Neural cell (in vitro differentiated cells): ENCODE data around the gene ENO3. TPM values are rescaled to one million over a fixed set of nuclear protein-coding genes. Genes with fewer than 3 reads are reported as not detected.

Experiments used
- H2AFZ ChIP-seq: fragments of 200-600, 300-800 bp; sonication (generic), shearing (Covaris generic); 2 replicates; pipeline ENCODE4 v1.6.0; 2014; ENCODE audit warnings: low read depth, mild to moderate bottlenecking, antibody characterized with exemption, low read length, moderate library complexity
- H3F3A ChIP-seq: fragments of 200-600 bp; shearing (Covaris generic); 2 replicates; pipeline ENCODE4 v1.6.1; 2016; ENCODE audit warnings: mild to moderate bottlenecking, moderate library complexity, mixed read lengths, antibody characterized with exemption, low read length; ENCODE audit not compliant: insufficient read depth, poor library complexity, severe bottlenecking
- H3K27ac ChIP-seq: fragments of 200-600, 300-800 bp; sonication (generic), shearing (Covaris generic); 2 replicates; pipeline ENCODE4 v1.5.1; 2014; ENCODE audit warnings: mild to moderate bottlenecking, low read length, moderate library complexity
- H3K27me3 ChIP-seq: fragments of 300-800, 200-600 bp; sonication (generic), shearing (Covaris generic); 2 replicates; pipeline ENCODE4 v1.6.0; 2014; ENCODE audit warnings: mild to moderate bottlenecking, low read depth, low read length, moderate library complexity; ENCODE audit not compliant: insufficient read depth
- H3K36me3 ChIP-seq: fragments of 300-800, 200-600 bp; sonication (generic), shearing (Covaris generic); 2 replicates; pipeline ENCODE4 v1.5.1; 2014; ENCODE audit warnings: mild to moderate bottlenecking, antibody characterized with exemption, low read length, moderate library complexity; ENCODE audit not compliant: insufficient read depth
- H3K4me2 ChIP-seq: fragments of 300-800, 200-600 bp; sonication (generic), shearing (Covaris generic); 2 replicates; pipeline ENCODE4 v1.6.0; 2014; ENCODE audit warnings: mild to moderate bottlenecking, low read length
- H3K4me3 ChIP-seq: fragments of 300-800, 200-600 bp; sonication (generic), shearing (Covaris generic); 2 replicates; pipeline ENCODE4 v1.5.1; 2014; ENCODE audit warnings: mild to moderate bottlenecking, low read length, moderate library complexity
- H3K79me2 ChIP-seq: fragments of 200-600 bp; shearing (Covaris generic); replicated peaks from 2 replicates; pipeline ENCODE4 v1.6.0; 2014; ENCODE audit warnings: mild to moderate bottlenecking, low read length, moderate library complexity; ENCODE audit not compliant: insufficient read depth
- H3K9ac ChIP-seq: fragments of 300-800, 200-600 bp; sonication (generic), shearing (Covaris generic); 2 replicates; pipeline ENCODE4 v1.6.1; 2016; ENCODE audit warnings: mild to moderate bottlenecking, low read length, mixed read lengths
- H3K9me2 ChIP-seq: fragments of 200-600 bp; shearing (Covaris generic); 2 replicates; pipeline ENCODE4 v1.6.1; 2016; ENCODE audit warnings: mild to moderate bottlenecking, low read length, mixed read lengths; ENCODE audit not compliant: insufficient read depth
- H3K9me3 ChIP-seq: fragments of 200-600, 300-800 bp; sonication (generic), shearing (Covaris generic); 2 replicates; pipeline ENCODE4 v1.6.1; 2016; ENCODE audit warnings: mild to moderate bottlenecking, mixed run types, low read length, moderate library complexity, mixed read lengths
- H4K20me1 ChIP-seq: fragments of 200-600 bp; shearing (Covaris generic); 2 replicates; pipeline ENCODE4 v1.6.1; 2016; ENCODE audit warnings: mild to moderate bottlenecking, mixed run types; ENCODE audit not compliant: insufficient read depth
- CTCF ChIP-seq: fragments of 450-650 bp; IDR thresholded peaks from 2 replicates; pipeline ENCODE4 v1.5.1; 2014; ENCODE audit warnings: antibody characterized with exemption, mild to moderate bottlenecking, moderate library complexity; ENCODE audit not compliant: poor library complexity, severe bottlenecking
- EP300 ChIP-seq: fragments of 450-650 bp; conservative IDR thresholded peaks from 2 replicates; pipeline ENCODE4 v1.6.1; 2014; ENCODE audit warnings: antibody characterized with exemption, mild to moderate bottlenecking, moderate library complexity; ENCODE audit not compliant: poor library complexity, severe bottlenecking
- EZH2 ChIP-seq: fragments of 200-600, 300-800 bp; shearing (Covaris generic), sonication (generic); IDR thresholded peaks from 2 replicates; pipeline ENCODE4 v1.6.1; 2014; ENCODE audit warnings: antibody characterized with exemption, low read length, borderline replicate concordance, mild to moderate bottlenecking; ENCODE audit not compliant: insufficient read depth, poor library complexity, severe bottlenecking
- MXI1 ChIP-seq: fragments of 450-650 bp; conservative IDR thresholded peaks from 2 replicates; pipeline ENCODE4 v1.6.1; 2014; ENCODE audit warnings: antibody characterized with exemption, mild to moderate bottlenecking; ENCODE audit not compliant: poor library complexity, severe bottlenecking
- POLR2AphosphoS5 ChIP-seq: IDR thresholded peaks from 2 replicates; pipeline ENCODE4 v1.6.1; 2012
- RAD21 ChIP-seq: fragments of 450-650 bp; conservative IDR thresholded peaks from 2 replicates; pipeline ENCODE4 v1.6.1; 2014; ENCODE audit warnings: antibody characterized with exemption, mild to moderate bottlenecking, moderate library complexity
- REST ChIP-seq: IDR thresholded peaks from 2 replicates; pipeline ENCODE4 v1.6.1; 2012; ENCODE audit warnings: borderline replicate concordance
- SMC3 ChIP-seq: fragments of 450-650 bp; conservative IDR thresholded peaks from 2 replicates; pipeline ENCODE4 v1.6.1; 2014; ENCODE audit warnings: antibody characterized with exemption, mild to moderate bottlenecking, moderate library complexity; ENCODE audit not compliant: poor library complexity
- TAF1 ChIP-seq: IDR thresholded peaks from 2 replicates; pipeline ENCODE4 v1.6.1; 2012; ENCODE audit warnings: low read depth
- polyA plus RNA-seq: library from polyadenylated mRNA; depleted of rRNA; stranded (reverse); fragments of >200 nt; gene quantifications from 2 replicates; pipeline ENCODE4 v1.2.3, GENCODE V29; 2014

The ENO3 gene
- polyA plus RNA-seq, 1 donor from 2014 or later: 2.3 TPM

GRCh38 chr17:4947010-4947410, 3.9 kb upstream of the ENO3 start:
- TF ChIP-seq EZH2 (no peak), SMC3 (no peak), EP300 (no peak), REST (no peak), POLR2AphosphoS5 (no peak), RAD21 (no peak), MXI1 (no peak), CTCF (no peak), TAF1 (no peak)
- H2AFZ ChIP-seq: no peak overlapping the region
- H3K9ac ChIP-seq: no peak overlapping the region
- no peak overlapping the region for H3K4me2 ChIP-seq
- no peaks in the 10 kb centered on the region for H3K36me3 ChIP-seq
- H3K27ac ChIP-seq: no peak overlapping the region
- H4K20me1 ChIP-seq: no peaks in the 10 kb centered on the region
- peaks cover 3% of the 10 kb centered on the region for H3K27me3 ChIP-seq
- peak overlapping the region; percentile 99 for H3K4me3 ChIP-seq
- H3K9me3 ChIP-seq: no peaks in the 10 kb centered on the region
- H3F3A ChIP-seq: no peaks in the 10 kb centered on the region
- no peaks in the 10 kb centered on the region for H3K9me2 ChIP-seq
- peaks cover 5% of the 10 kb centered on the region for H3K79me2 ChIP-seq

GRCh38 chr17:4947411-4948165, 3.3 kb upstream of the ENO3 start:
- peak overlapping the region; percentile 82 for H3K27ac ChIP-seq
- H3F3A ChIP-seq: no peaks in the 10 kb centered on the region
- no peak for TF ChIP-seq EZH2
- no peak for TF ChIP-seq TAF1
- TF ChIP-seq RAD21: no peak
- no peak for TF ChIP-seq SMC3
- no peak for TF ChIP-seq EP300
- no peak for TF ChIP-seq POLR2AphosphoS5
- no peak for TF ChIP-seq MXI1
- no peak for TF ChIP-seq CTCF
- TF ChIP-seq REST: no peak
- H3K36me3 ChIP-seq: no peaks in the 10 kb centered on the region
- peak overlapping the region; percentile 87 for H3K9ac ChIP-seq
- peaks cover 3% of the 10 kb centered on the region for H3K27me3 ChIP-seq
- H3K9me2 ChIP-seq: no peaks in the 10 kb centered on the region
- peaks cover 5% of the 10 kb centered on the region for H3K79me2 ChIP-seq
- peak overlapping the region; percentile 56 for H2AFZ ChIP-seq
- H3K9me3 ChIP-seq: no peaks in the 10 kb centered on the region
- H4K20me1 ChIP-seq: no peaks in the 10 kb centered on the region
- peak overlapping the region; percentile 76 for H3K4me2 ChIP-seq
- peak overlapping the region; percentile 99 for H3K4me3 ChIP-seq
